ENCODE results near the gene ACTR8.
"Not testable (repeated sequence)": the region's sequence is repeated elsewhere in the genome, so short reads cannot be mapped to it uniquely, and the experiment has no call there.

- not testable (repeated sequence) for TF ChIP-seq LCORL (IDR thresholded peaks at IDR 0.05); LCORL (CRISPR knock-in tag; IDR thresholded peaks at IDR 0.05); TCF7L2 (IDR thresholded peaks at IDR 0.05; ENCODE audit: low read depth, low read length); DPF2 (CRISPR knock-in tag; IDR thresholded peaks at IDR 0.05; ENCODE audit: borderline replicate concordance, low read depth); TCF7 (IDR thresholded peaks at IDR 0.05; ENCODE audit: low read depth); EP300 (IDR thresholded peaks at IDR 0.05; ENCODE audit: low read depth in 2 of 2, low read length in 2 of 2); EP300 (CRISPR knock-in tag; IDR thresholded peaks at IDR 0.05; ENCODE audit: borderline replicate concordance); ZNF224 (CRISPR knock-in tag; IDR thresholded peaks at IDR 0.05); TGIF2 (CRISPR knock-in tag; IDR thresholded peaks at IDR 0.05)
Measured at GRCh38 chr3:53927208-53927872, 45.4 kb upstream of the ACTR8 start.

Data from HepG2 (cell line).